ENCODE results near the gene SART1. TPM values are rescaled to one million over a fixed set of nuclear protein-coding genes. Genes with fewer than 3 reads are reported as not detected.

SART1 gene
- total RNA-seq, 1 donor from 2014 or later, result 36.5 TPM

DNA sequence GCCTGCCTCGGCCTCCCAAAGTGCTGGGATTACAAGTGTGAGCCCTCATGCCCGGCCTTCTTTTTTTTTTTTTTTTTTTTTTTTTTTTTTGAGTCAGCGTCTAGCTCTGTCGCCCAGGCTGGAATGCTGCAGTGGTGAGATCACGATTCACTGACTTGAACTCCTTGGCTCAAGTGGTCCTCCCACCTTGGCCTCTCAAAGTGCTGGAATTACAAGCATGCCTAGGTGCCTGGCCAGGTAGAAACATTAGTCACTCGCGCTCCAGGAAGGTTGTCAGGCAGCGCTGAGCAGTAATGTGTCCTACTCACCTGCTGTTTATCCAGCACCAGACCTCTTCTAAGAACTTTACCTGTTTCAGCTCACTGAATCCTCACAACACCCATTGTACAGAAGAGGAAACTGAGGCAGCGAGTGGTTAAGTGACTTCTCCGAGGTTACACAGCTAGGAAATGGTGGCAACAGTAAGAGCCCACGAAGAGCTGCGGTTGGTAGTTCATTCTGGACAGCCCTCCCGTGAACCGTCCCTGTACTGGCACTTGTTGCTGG, 49.8 kb downstream of the SART1 start:
- FAIRE-seq, result no peak
- DNase-seq (ENCODE audit: low read depth), result peak; percentile 71
- Mint-ChIP-seq H3K4me3 (ENCODE audit: unreplicated experiment) (no peak overlapping the region), H3K27ac (ENCODE audit: unreplicated experiment) (no peak overlapping the region), H3K4me1 (ENCODE audit: low read depth, unreplicated experiment) (peaks cover 12% of the 10 kb centered on the region), H3K36me3 (ENCODE audit: low read depth, unreplicated experiment) (no peaks in the 10 kb centered on the region), H3K9me3 (ENCODE audit: unreplicated experiment) (peaks cover 2% of the 10 kb centered on the region), H3K27me3 (ENCODE audit: low read depth, unreplicated experiment) (peaks cover 3% of the 10 kb centered on the region)
- H3K9ac ChIP-seq (ENCODE audit: low read length), result no peak overlapping the region
- H4K20me1 ChIP-seq (ENCODE audit: insufficient read depth, low read length), result no peaks in the 10 kb centered on the region
- H3K27me3 ChIP-seq (ENCODE audit: insufficient read depth, low read length), result peaks cover 3% of the 10 kb centered on the region
- no peak overlapping the region for H2AFZ ChIP-seq (ENCODE audit: low read depth, low read length)
- H3K27ac ChIP-seq (ENCODE audit: low read depth, low read length), result no peak overlapping the region
- no peaks in the 10 kb centered on the region for H3K9me3 ChIP-seq (ENCODE audit: insufficient read depth, low read depth, low read length)
- no peak overlapping the region for H3K4me3 ChIP-seq (ENCODE audit: insufficient read depth, low read depth, low read length)
- H3K4me2 ChIP-seq (ENCODE audit: low read length), result peak overlapping the region; percentile 19
- no peaks in the 10 kb centered on the region for H3K79me2 ChIP-seq (ENCODE audit: insufficient read depth, low read length)
- TF ChIP-seq, protein P1, sequence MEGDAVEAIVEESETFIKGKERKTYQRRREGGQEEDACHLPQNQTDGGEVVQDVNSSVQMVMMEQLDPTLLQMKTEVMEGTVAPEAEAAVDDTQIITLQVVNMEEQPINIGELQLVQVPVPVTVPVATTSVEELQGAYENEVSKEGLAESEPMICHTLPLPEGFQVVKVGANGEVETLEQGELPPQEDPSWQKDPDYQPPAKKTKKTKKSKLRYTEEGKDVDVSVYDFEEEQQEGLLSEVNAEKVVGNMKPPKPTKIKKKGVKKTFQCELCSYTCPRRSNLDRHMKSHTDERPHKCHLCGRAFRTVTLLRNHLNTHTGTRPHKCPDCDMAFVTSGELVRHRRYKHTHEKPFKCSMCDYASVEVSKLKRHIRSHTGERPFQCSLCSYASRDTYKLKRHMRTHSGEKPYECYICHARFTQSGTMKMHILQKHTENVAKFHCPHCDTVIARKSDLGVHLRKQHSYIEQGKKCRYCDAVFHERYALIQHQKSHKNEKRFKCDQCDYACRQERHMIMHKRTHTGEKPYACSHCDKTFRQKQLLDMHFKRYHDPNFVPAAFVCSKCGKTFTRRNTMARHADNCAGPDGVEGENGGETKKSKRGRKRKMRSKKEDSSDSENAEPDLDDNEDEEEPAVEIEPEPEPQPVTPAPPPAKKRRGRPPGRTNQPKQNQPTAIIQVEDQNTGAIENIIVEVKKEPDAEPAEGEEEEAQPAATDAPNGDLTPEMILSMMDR (IDR thresholded peaks at IDR 0.05; ENCODE audit: insufficient read depth, low read depth, low read length), result no peak
- peak; percentile 41 for TF ChIP-seq EZH2 (IDR thresholded peaks at IDR 0.05; ENCODE audit: insufficient read depth, low read length)
- no peaks in the 10 kb centered on the region for H3K36me3 ChIP-seq (ENCODE audit: insufficient read depth, low read length)
- H3K4me1 ChIP-seq (ENCODE audit: insufficient read depth, low read length), result peaks cover 21% of the 10 kb centered on the region

DNA sequence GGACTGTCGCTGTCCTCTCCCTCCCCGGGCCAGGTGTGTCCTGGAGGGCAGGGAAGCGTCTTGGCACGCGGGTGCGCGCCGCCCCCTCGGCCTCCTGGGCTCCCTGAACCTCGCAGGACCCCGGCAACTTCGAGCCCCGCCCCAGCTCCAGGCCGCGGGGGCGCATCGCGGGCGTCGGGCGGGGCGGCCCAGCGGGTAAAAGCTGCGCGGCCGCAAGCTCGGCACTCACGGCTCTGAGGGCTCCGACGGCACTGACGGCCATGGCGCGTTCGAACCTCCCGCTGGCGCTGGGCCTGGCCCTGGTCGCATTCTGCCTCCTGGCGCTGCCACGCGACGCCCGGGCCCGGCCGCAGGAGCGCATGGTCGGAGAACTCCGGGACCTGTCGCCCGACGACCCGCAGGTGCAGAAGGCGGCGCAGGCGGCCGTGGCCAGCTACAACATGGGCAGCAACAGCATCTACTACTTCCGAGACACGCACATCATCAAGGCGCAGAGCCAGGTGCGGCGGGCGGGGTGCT, 50.3 kb downstream of the SART1 start, which contains the start of gene CST6:
CST6 (plus strand) TSS at position 224 of the 519 bp plus-strand sequence; CDS start at position 261, 37 bp downstream.
- no peaks in the 10 kb centered on the region for H3K9me3 ChIP-seq (ENCODE audit: insufficient read depth, low read depth, low read length)
- H3K4me3 ChIP-seq (ENCODE audit: insufficient read depth, low read depth, low read length), result no peak within 1 kb of the TSS
- H3K36me3 ChIP-seq (ENCODE audit: insufficient read depth, low read length), result no peaks in the 10 kb centered on the region
- H3K79me2 ChIP-seq (ENCODE audit: insufficient read depth, low read length), result no peaks in the 10 kb centered on the region
- peaks cover 21% of the 10 kb centered on the region for H3K4me1 ChIP-seq (ENCODE audit: insufficient read depth, low read length)
- H3K4me2 ChIP-seq (ENCODE audit: low read length), result peak within 1 kb of the TSS; percentile 19
- Mint-ChIP-seq H3K4me3 (ENCODE audit: unreplicated experiment) (no peak within 1 kb of the TSS), H3K4me1 (ENCODE audit: low read depth, unreplicated experiment) (peaks cover 10% of the 10 kb centered on the region), H3K9me3 (ENCODE audit: unreplicated experiment) (peaks cover 2% of the 10 kb centered on the region), H3K36me3 (ENCODE audit: low read depth, unreplicated experiment) (no peaks in the 10 kb centered on the region), H3K27ac (ENCODE audit: unreplicated experiment) (no peak within 1 kb of the TSS), H3K27me3 (ENCODE audit: low read depth, unreplicated experiment) (peaks cover 3% of the 10 kb centered on the region)
- no peak for DNase-seq (ENCODE audit: low read depth)
- FAIRE-seq, result no peak
- TF ChIP-seq, protein P1 (IDR thresholded peaks at IDR 0.05; ENCODE audit: insufficient read depth, low read depth, low read length), result no peak
- no peak for TF ChIP-seq EZH2 (IDR thresholded peaks at IDR 0.05; ENCODE audit: insufficient read depth, low read length)
- no peak within 1 kb of the TSS for H3K27ac ChIP-seq (ENCODE audit: low read depth, low read length)
- peaks cover 3% of the 10 kb centered on the region for H3K27me3 ChIP-seq (ENCODE audit: insufficient read depth, low read length)
- no peaks in the 10 kb centered on the region for H4K20me1 ChIP-seq (ENCODE audit: insufficient read depth, low read length)
- H3K9ac ChIP-seq (ENCODE audit: low read length), result no peak within 1 kb of the TSS
- H2AFZ ChIP-seq (ENCODE audit: low read depth, low read length), result no peak within 1 kb of the TSS

GRCh38 chr11:66012371-66012945, 50.9 kb downstream of the SART1 start:
- Histone ChIP-seq H3K9me3 (ENCODE audit: insufficient read depth, low read depth, low read length) (no peaks in the 10 kb centered on the region), H3K79me2 (ENCODE audit: insufficient read depth, low read length) (no peaks in the 10 kb centered on the region), H4K20me1 (ENCODE audit: insufficient read depth, low read length) (no peaks in the 10 kb centered on the region), H3K9ac (ENCODE audit: low read length) (no peak overlapping the region), H3K36me3 (ENCODE audit: insufficient read depth, low read length) (no peaks in the 10 kb centered on the region), H3K27ac (ENCODE audit: low read depth, low read length) (no peak overlapping the region), H3K4me1 (ENCODE audit: insufficient read depth, low read length) (peaks cover 21% of the 10 kb centered on the region), H2AFZ (ENCODE audit: low read depth, low read length) (no peak overlapping the region), H3K4me3 (ENCODE audit: insufficient read depth, low read depth, low read length) (no peak overlapping the region), H3K27me3 (ENCODE audit: insufficient read depth, low read length) (peaks cover 3% of the 10 kb centered on the region), H3K4me2 (ENCODE audit: low read length) (no peak overlapping the region)
- peaks cover 8% of the 10 kb centered on the region for H3K4me1 Mint-ChIP-seq (ENCODE audit: low read depth, unreplicated experiment)
- peaks cover 3% of the 10 kb centered on the region for H3K27me3 Mint-ChIP-seq (ENCODE audit: low read depth, unreplicated experiment)
- H3K36me3 Mint-ChIP-seq (ENCODE audit: low read depth, unreplicated experiment), result no peaks in the 10 kb centered on the region
- no peak overlapping the region for H3K4me3 Mint-ChIP-seq (ENCODE audit: unreplicated experiment)
- H3K27ac Mint-ChIP-seq (ENCODE audit: unreplicated experiment), result no peak overlapping the region
- peaks cover 2% of the 10 kb centered on the region for H3K9me3 Mint-ChIP-seq (ENCODE audit: unreplicated experiment)
- no peak for FAIRE-seq
- no peak for DNase-seq (ENCODE audit: low read depth)
- TF ChIP-seq, protein P1 (IDR thresholded peaks at IDR 0.05; ENCODE audit: insufficient read depth, low read depth, low read length), result no peak
- TF ChIP-seq EZH2 (IDR thresholded peaks at IDR 0.05; ENCODE audit: insufficient read depth, low read length), result no peak
